IPS DF 4.7 (cell line): ENCODE measurements around the gene ZNF311.

Experiments
- DNase-seq: peaks from one replicate; pipeline ENCODE4 v3.0.0-alpha.2; 2013; ENCODE audit warnings: low spot score; ENCODE audit errors: extremely low read depth

The ZNF311 gene

GRCh38 chr6:29005183-29005885 is at the start of gene ZNF311:
TSS of gene ZNF311 (minus strand) at chr6:29005315. CDS start at chr6:29003954, 1,361 bp downstream.
- no peak for DNase-seq

- DNase-seq: no peak
Measured at GRCh38 chr6:29051680-29052079, 46.6 kb upstream of the ZNF311 start.

GRCh38 chr6:29045075-29045474 is 40.0 kb upstream of the ZNF311 start, which contains the start of gene OR2W1:
TSS of gene OR2W1 (minus strand) at chr6:29045175. CDS start at chr6:29045175, 0 bp downstream.
- DNase-seq: no peak

GRCh38 chr6:29035951-29036350 is 30.8 kb upstream of the ZNF311 start:
- no peak for DNase-seq

GRCh38 chr6:29028821-29029220 is 23.7 kb upstream of the ZNF311 start:
- DNase-seq: no peak

- DNase-seq: no peak
Measured at GRCh38 chr6:29025927-29026585, 20.9 kb upstream of the ZNF311 start.

GRCh38 chr6:29021434-29021833 is 16.3 kb upstream of the ZNF311 start:
- no peak for DNase-seq

- no peak for DNase-seq
Measured at GRCh38 chr6:29019629-29020028, 14.5 kb upstream of the ZNF311 start.

- no peak for DNase-seq
Measured at GRCh38 chr6:29017428-29017802, 12.3 kb upstream of the ZNF311 start.

- DNase-seq: peak; percentile 62
Measured at GRCh38 chr6:29016559-29017427, 11.7 kb upstream of the ZNF311 start.

GRCh38 chr6:29014729-29015608 is 9.9 kb upstream of the ZNF311 start:
- DNase-seq: no peak

- no peak for DNase-seq
Measured at GRCh38 chr6:29011276-29011734, 6.2 kb upstream of the ZNF311 start.

GRCh38 chr6:29009358-29009757 is 4.2 kb upstream of the ZNF311 start:
- DNase-seq: no peak

GRCh38 chr6:29008089-29008488 is 3.0 kb upstream of the ZNF311 start:
- DNase-seq: no peak

- no peak for DNase-seq
Measured at GRCh38 chr6:28996844-28997510, 8.1 kb downstream of the ZNF311 start.

GRCh38 chr6:28995093-28995650 is 9.9 kb downstream of the ZNF311 start:
- DNase-seq: no peak

- no peak for DNase-seq
Measured at GRCh38 chr6:28988536-28989311, 16.4 kb downstream of the ZNF311 start.

- DNase-seq: peak; percentile 99
Measured at GRCh38 chr6:28985462-28986164, 19.5 kb downstream of the ZNF311 start.

GRCh38 chr6:28983838-28984237 is 21.3 kb downstream of the ZNF311 start:
- DNase-seq: no peak
